Measurements from ENCODE around the gene PTPRK.

The PTPRK gene

GRCh38 chr6:128505603-128506002, 14.8 kb downstream of the PTPRK start:
- Histone ChIP-seq H3K4me3 (ENCODE audit: low read depth in 1 of 2, low read length in 2 of 2) (no peak overlapping the region), H3K36me3 (ENCODE audit: control insufficient read depth in 1 of 2, insufficient read depth in 2 of 2, low read length in 2 of 2) (no peaks in the 10 kb centered on the region), H3K9me3 (ENCODE audit: control insufficient read depth in 1 of 2, low read length in 2 of 2) (no peaks in the 10 kb centered on the region), H3K27ac (ENCODE audit: low read depth, low read length) (peak overlapping the region; percentile 39), H3K9ac (ENCODE audit: low read depth in 1 of 2, low read length in 2 of 2) (no peak overlapping the region), H3K27me3 (ENCODE audit: control insufficient read depth in 1 of 2, insufficient read depth in 2 of 2, low read length in 2 of 2) (no peaks in the 10 kb centered on the region), H3K4me1 (ENCODE audit: control insufficient read depth in 1 of 2, insufficient read depth in 2 of 2, low read length in 2 of 2) (peaks cover 36 to 54% of the 10 kb centered on the region in 2 donors)

- Histone ChIP-seq H3K4me1 (ENCODE audit: control insufficient read depth in 1 of 2, insufficient read depth in 2 of 2, low read length in 2 of 2) (peaks cover 32 to 59% of the 10 kb centered on the region in 2 donors), H3K4me3 (ENCODE audit: low read depth in 1 of 2, low read length in 2 of 2) (peak overlapping the region in 1 of 2 donors; percentile 12), H3K27me3 (ENCODE audit: control insufficient read depth in 1 of 2, insufficient read depth in 2 of 2, low read length in 2 of 2) (no peaks in the 10 kb centered on the region), H3K9ac (ENCODE audit: low read depth in 1 of 2, low read length in 2 of 2) (peak overlapping the region in 1 of 2 donors; percentile 2), H3K27ac (ENCODE audit: low read depth, low read length) (no peak overlapping the region), H3K36me3 (ENCODE audit: control insufficient read depth in 1 of 2, insufficient read depth in 2 of 2, low read length in 2 of 2) (no peaks in the 10 kb centered on the region), H3K9me3 (ENCODE audit: control insufficient read depth in 1 of 2, low read length in 2 of 2) (no peaks in the 10 kb centered on the region)
These were observed 16.3 kb downstream of the PTPRK start for GRCh38 chr6:128504003-128504654.

GRCh38 chr6:128500749-128501600, 19.4 kb downstream of the PTPRK start:
- Histone ChIP-seq H3K9me3 (ENCODE audit: control insufficient read depth in 1 of 2, low read length in 2 of 2) (no peaks in the 10 kb centered on the region), H3K9ac (ENCODE audit: low read depth in 1 of 2, low read length in 2 of 2) (no peak overlapping the region), H3K4me1 (ENCODE audit: control insufficient read depth in 1 of 2, insufficient read depth in 2 of 2, low read length in 2 of 2) (peaks cover 28 to 57% of the 10 kb centered on the region in 2 donors), H3K36me3 (ENCODE audit: control insufficient read depth in 1 of 2, insufficient read depth in 2 of 2, low read length in 2 of 2) (no peaks in the 10 kb centered on the region), H3K27me3 (ENCODE audit: control insufficient read depth in 1 of 2, insufficient read depth in 2 of 2, low read length in 2 of 2) (no peaks in the 10 kb centered on the region), H3K4me3 (ENCODE audit: low read depth in 1 of 2, low read length in 2 of 2) (no peak overlapping the region), H3K27ac (ENCODE audit: low read depth, low read length) (no peak overlapping the region)

GRCh38 chr6:128500014-128500413, 20.4 kb downstream of the PTPRK start:
- peak overlapping the region; percentile 47 for H3K27ac ChIP-seq (ENCODE audit: low read depth, low read length)
- no peak overlapping the region for H3K4me3 ChIP-seq (ENCODE audit: low read depth in 1 of 2, low read length in 2 of 2)
- no peaks in the 10 kb centered on the region for H3K36me3 ChIP-seq (ENCODE audit: control insufficient read depth in 1 of 2, insufficient read depth in 2 of 2, low read length in 2 of 2)
- H3K4me1 ChIP-seq (ENCODE audit: control insufficient read depth in 1 of 2, insufficient read depth in 2 of 2, low read length in 2 of 2) = peaks cover 34 to 64% of the 10 kb centered on the region in 2 donors
- H3K9me3 ChIP-seq (ENCODE audit: control insufficient read depth in 1 of 2, low read length in 2 of 2) = no peaks in the 10 kb centered on the region
- H3K9ac ChIP-seq (ENCODE audit: low read depth in 1 of 2, low read length in 2 of 2) = no peak overlapping the region
- H3K27me3 ChIP-seq (ENCODE audit: control insufficient read depth in 1 of 2, insufficient read depth in 2 of 2, low read length in 2 of 2) = no peaks in the 10 kb centered on the region

GRCh38 chr6:128499079-128499731, 21.2 kb downstream of the PTPRK start:
- Histone ChIP-seq H3K9ac (ENCODE audit: low read depth in 1 of 2, low read length in 2 of 2) (peak overlapping the region in 1 of 2 donors; percentile 16), H3K36me3 (ENCODE audit: control insufficient read depth in 1 of 2, insufficient read depth in 2 of 2, low read length in 2 of 2) (no peaks in the 10 kb centered on the region), H3K4me1 (ENCODE audit: control insufficient read depth in 1 of 2, insufficient read depth in 2 of 2, low read length in 2 of 2) (peaks cover 28 to 62% of the 10 kb centered on the region in 2 donors), H3K27me3 (ENCODE audit: control insufficient read depth in 1 of 2, insufficient read depth in 2 of 2, low read length in 2 of 2) (no peaks in the 10 kb centered on the region), H3K4me3 (ENCODE audit: low read depth in 1 of 2, low read length in 2 of 2) (no peak overlapping the region), H3K9me3 (ENCODE audit: control insufficient read depth in 1 of 2, low read length in 2 of 2) (no peaks in the 10 kb centered on the region), H3K27ac (ENCODE audit: low read depth, low read length) (peak overlapping the region; percentile 47)

GRCh38 chr6:128498234-128498633, 22.2 kb downstream of the PTPRK start:
- Histone ChIP-seq H3K36me3 (ENCODE audit: control insufficient read depth in 1 of 2, insufficient read depth in 2 of 2, low read length in 2 of 2) (no peaks in the 10 kb centered on the region), H3K4me3 (ENCODE audit: low read depth in 1 of 2, low read length in 2 of 2) (peak overlapping the region in 1 of 2 donors; percentile 14), H3K27ac (ENCODE audit: low read depth, low read length) (no peak overlapping the region), H3K27me3 (ENCODE audit: control insufficient read depth in 1 of 2, insufficient read depth in 2 of 2, low read length in 2 of 2) (no peaks in the 10 kb centered on the region), H3K4me1 (ENCODE audit: control insufficient read depth in 1 of 2, insufficient read depth in 2 of 2, low read length in 2 of 2) (peaks cover 23 to 56% of the 10 kb centered on the region in 2 donors), H3K9ac (ENCODE audit: low read depth in 1 of 2, low read length in 2 of 2) (no peak overlapping the region), H3K9me3 (ENCODE audit: control insufficient read depth in 1 of 2, low read length in 2 of 2) (no peaks in the 10 kb centered on the region)

- peaks cover 40 to 71% of the 10 kb centered on the region in 2 donors for H3K4me1 ChIP-seq (ENCODE audit: control insufficient read depth in 1 of 2, insufficient read depth in 2 of 2, low read length in 2 of 2)
- H3K36me3 ChIP-seq (ENCODE audit: control insufficient read depth in 1 of 2, insufficient read depth in 2 of 2, low read length in 2 of 2) = no peaks in the 10 kb centered on the region
These were observed 24.7 kb downstream of the PTPRK start for GRCh38 chr6:128495536-128496333.

GRCh38 chr6:128494440-128494839, 26.0 kb downstream of the PTPRK start:
- Histone ChIP-seq H3K9me3 (ENCODE audit: control insufficient read depth in 1 of 2, low read length in 2 of 2) (no peaks in the 10 kb centered on the region), H3K4me1 (ENCODE audit: control insufficient read depth in 1 of 2, insufficient read depth in 2 of 2, low read length in 2 of 2) (peaks cover 40 to 59% of the 10 kb centered on the region in 2 donors), H3K27me3 (ENCODE audit: control insufficient read depth in 1 of 2, insufficient read depth in 2 of 2, low read length in 2 of 2) (no peaks in the 10 kb centered on the region), H3K9ac (ENCODE audit: low read depth in 1 of 2, low read length in 2 of 2) (no peak overlapping the region), H3K36me3 (ENCODE audit: control insufficient read depth in 1 of 2, insufficient read depth in 2 of 2, low read length in 2 of 2) (no peaks in the 10 kb centered on the region), H3K4me3 (ENCODE audit: low read depth in 1 of 2, low read length in 2 of 2) (no peak overlapping the region), H3K27ac (ENCODE audit: low read depth, low read length) (no peak overlapping the region)

More at GRCh38 chr6:128495536-128496333, 24.7 kb downstream of the PTPRK start:
- no peak overlapping the region for H3K9ac ChIP-seq (ENCODE audit: low read depth in 1 of 2, low read length in 2 of 2)
- no peak overlapping the region for H3K4me3 ChIP-seq (ENCODE audit: low read depth in 1 of 2, low read length in 2 of 2)
- H3K9me3 ChIP-seq (ENCODE audit: control insufficient read depth in 1 of 2, low read length in 2 of 2) = no peaks in the 10 kb centered on the region
- no peaks in the 10 kb centered on the region for H3K27me3 ChIP-seq (ENCODE audit: control insufficient read depth in 1 of 2, insufficient read depth in 2 of 2, low read length in 2 of 2)
- H3K27ac ChIP-seq (ENCODE audit: low read depth, low read length) = no peak overlapping the region

GRCh38 chr6:128493877-128494276, 26.5 kb downstream of the PTPRK start:
- Histone ChIP-seq H3K27me3 (ENCODE audit: control insufficient read depth in 1 of 2, insufficient read depth in 2 of 2, low read length in 2 of 2) (no peaks in the 10 kb centered on the region), H3K9me3 (ENCODE audit: control insufficient read depth in 1 of 2, low read length in 2 of 2) (no peaks in the 10 kb centered on the region), H3K4me1 (ENCODE audit: control insufficient read depth in 1 of 2, insufficient read depth in 2 of 2, low read length in 2 of 2) (peaks cover 40 to 54% of the 10 kb centered on the region in 2 donors), H3K4me3 (ENCODE audit: low read depth in 1 of 2, low read length in 2 of 2) (no peak overlapping the region), H3K27ac (ENCODE audit: low read depth, low read length) (no peak overlapping the region), H3K36me3 (ENCODE audit: control insufficient read depth in 1 of 2, insufficient read depth in 2 of 2, low read length in 2 of 2) (no peaks in the 10 kb centered on the region), H3K9ac (ENCODE audit: low read depth in 1 of 2, low read length in 2 of 2) (no peak overlapping the region)

Data from duodenal mucosa (tissue), 2 donors.